Right lobe of liver (tissue), 4 donors: ENCODE measurements around the gene ICOS.

Source experiments
- POLR2A ChIP-seq: fragments of 450-650 bp; IDR thresholded peaks from one replicate; pipeline ENCODE4 v1.6.1; 2017; ENCODE audit warnings: antibody characterized with exemption, mild to moderate bottlenecking
- TF ChIP-seq, protein P1 (sequence below), 4 donors: fragments of 200-600 bp in 3 of 4; fragments of 450-650 bp in 1 of 4; IDR thresholded peaks; one replicate each; pipeline versions ENCODE4 v1.5.1 to v1.8.0; 2016 to 2022; ENCODE audit warnings: antibody characterized with exemption in 4 of 4, mild to moderate bottlenecking in 2 of 4
- donor health status: DM: no; HTN: no; CAD: no.
- donor health status: DM: no; HTN: no; CAD: no.
- donor health status: DM: no; HTN: yes; CAD: no.

DNA sequence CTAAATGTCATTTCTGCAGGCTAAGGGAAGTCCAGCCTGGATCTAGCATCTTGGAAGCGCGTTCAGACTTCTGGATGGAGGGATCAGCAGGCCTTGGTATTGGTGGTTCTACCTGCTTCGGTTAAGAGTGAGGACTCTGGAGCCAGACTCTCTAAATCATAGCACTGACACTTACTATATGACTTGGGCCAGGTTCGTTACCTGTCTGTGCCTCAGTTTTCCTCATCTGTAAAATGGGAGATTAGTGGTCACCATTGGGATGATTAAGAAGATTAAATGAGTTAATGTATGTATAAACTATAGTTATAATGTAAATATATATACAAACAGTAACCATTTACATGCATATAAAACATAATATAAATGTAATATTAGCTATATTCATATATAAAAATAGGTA, 995 bp upstream of the ICOS start:
- TF ChIP-seq, protein P1, sequence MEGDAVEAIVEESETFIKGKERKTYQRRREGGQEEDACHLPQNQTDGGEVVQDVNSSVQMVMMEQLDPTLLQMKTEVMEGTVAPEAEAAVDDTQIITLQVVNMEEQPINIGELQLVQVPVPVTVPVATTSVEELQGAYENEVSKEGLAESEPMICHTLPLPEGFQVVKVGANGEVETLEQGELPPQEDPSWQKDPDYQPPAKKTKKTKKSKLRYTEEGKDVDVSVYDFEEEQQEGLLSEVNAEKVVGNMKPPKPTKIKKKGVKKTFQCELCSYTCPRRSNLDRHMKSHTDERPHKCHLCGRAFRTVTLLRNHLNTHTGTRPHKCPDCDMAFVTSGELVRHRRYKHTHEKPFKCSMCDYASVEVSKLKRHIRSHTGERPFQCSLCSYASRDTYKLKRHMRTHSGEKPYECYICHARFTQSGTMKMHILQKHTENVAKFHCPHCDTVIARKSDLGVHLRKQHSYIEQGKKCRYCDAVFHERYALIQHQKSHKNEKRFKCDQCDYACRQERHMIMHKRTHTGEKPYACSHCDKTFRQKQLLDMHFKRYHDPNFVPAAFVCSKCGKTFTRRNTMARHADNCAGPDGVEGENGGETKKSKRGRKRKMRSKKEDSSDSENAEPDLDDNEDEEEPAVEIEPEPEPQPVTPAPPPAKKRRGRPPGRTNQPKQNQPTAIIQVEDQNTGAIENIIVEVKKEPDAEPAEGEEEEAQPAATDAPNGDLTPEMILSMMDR (IDR thresholded peaks at IDR 0.05), result no peak
- no peak for TF ChIP-seq POLR2A
